H1 (cell line): Measurements from ENCODE around the gene PTPN5. TPM values are rescaled to one million over a fixed set of nuclear protein-coding genes. Genes with fewer than 3 reads are reported as not detected.

ENCODE experiments used
- ASH2L ChIP-seq: fragments of 200-600, 300-600 bp; sonication (generic); IDR thresholded peaks from one replicate; pipeline ENCODE4 v1.7.1; 2017; ENCODE audit warnings: low read length
- CHD7 ChIP-seq: fragments of 300-600 bp; sonication (generic); IDR thresholded peaks from 2 replicates; pipeline ENCODE4 v1.7.1; 2012; ENCODE audit warnings: low read length, moderate library complexity, mild to moderate bottlenecking, inconsistent platforms; ENCODE audit not compliant: insufficient replicate concordance
- EP300 ChIP-seq, 2 experiments: IDR thresholded peaks; 1 replicate in 1 of 2; 2 replicates in 1 of 2; pipeline ENCODE4 v1.6.1; 2011 to 2012; ENCODE audit warnings: low read depth in 2 of 2, low read length in 2 of 2, mild to moderate bottlenecking in 2 of 2, borderline replicate concordance in 1 of 2, inconsistent platforms in 1 of 2, moderate library complexity in 1 of 2
- TAF7 ChIP-seq: optimal IDR thresholded peaks from 2 replicates; pipeline ENCODE3; 2011; ENCODE audit warnings: low read depth, mild to moderate bottlenecking, inconsistent platforms, low read length, moderate library complexity, borderline replicate concordance
- USF2 ChIP-seq: IDR thresholded peaks from 2 replicates; pipeline ENCODE4 v1.6.1; 2011; ENCODE audit warnings: low read length, improper control_type of control experiment
- polyA plus RNA-seq, 7 experiments: library from polyadenylated mRNA; depleted of rRNA in 3 of 7; stranded (reverse) in 5 of 7; unstranded in 2 of 7; fragments of >200 nt in 5 of 7; fragments of 200-250 nt in 2 of 7; gene quantifications; 1 replicate in 5 of 7; 2 replicates in 1 of 7; 4 replicates in 1 of 7; pipeline versions ENCODE4 v1.2.1 to v1.2.3, GENCODE V29; 2011 to 2013; ENCODE audit warnings: missing spikeins in 2 of 7, mixed read lengths in 2 of 7
- total RNA-seq: library from RNA; stranded (reverse); fragmentation: NEBNext Ultra II Directional; extraction: Animal tissue kit (Norgen Biotek cat#: 25700); gene quantifications from 2 replicates; pipeline ENCODE4 v1.2.1, GENCODE V29; 2021

The PTPN5 gene
- total and polyA plus RNA-seq, 2 of the 8 experiments (the other 6 are each of a cell fraction or from before 2014, with no cell fraction given): 8.4 to 12.9 TPM

GRCh38 chr11:18798799-18799469 is 7.3 kb upstream of the PTPN5 start (continued):
- no peak for TF ChIP-seq CHD7
- TF ChIP-seq TAF7: no peak
- TF ChIP-seq EP300 (IDR thresholded peaks at IDR 0.05; ENCODE audit: borderline replicate concordance in 1 of 2, low read depth in 2 of 2, low read length in 2 of 2): no peak
- no peak for TF ChIP-seq USF2
- no peak for TF ChIP-seq ASH2L
